Measurements from ENCODE around the gene PSORS1C1. TPM values are rescaled to one million over a fixed set of nuclear protein-coding genes. Genes with fewer than 3 reads are reported as not detected.
"Not testable (repeated sequence)": the region's sequence is repeated elsewhere in the genome, so short reads cannot be mapped to it uniquely, and the experiment has no call there.

PSORS1C1 gene
- total and polyA plus RNA-seq, 4 donors, result 1.6 to 6.8 (median 3.6) TPM

DNA sequence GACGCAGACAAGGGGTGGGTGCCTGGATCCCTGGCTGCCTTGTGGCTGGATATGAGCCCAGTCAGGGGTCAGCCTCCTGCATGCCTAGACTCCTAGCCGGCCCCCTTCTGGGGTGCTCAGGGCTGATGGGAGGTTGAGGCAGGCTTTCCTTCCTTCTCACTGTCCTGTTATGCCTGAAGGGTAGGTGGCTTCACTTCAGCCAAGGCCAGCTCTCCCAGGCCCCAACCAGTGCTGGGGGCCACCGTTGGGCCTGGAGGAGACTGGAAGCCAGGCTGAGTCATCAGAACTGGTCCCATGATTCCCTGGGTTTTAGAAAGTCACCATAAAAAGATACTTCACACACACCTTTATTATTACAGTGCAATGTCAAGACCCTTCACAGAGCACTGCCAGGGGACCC is 58.8 kb downstream of the PSORS1C1 start:
- ATAC-seq (ENCODE audit: low FRiP score) (no peak), DNase-seq (peak in 1 of 2 donors; percentile 53)
- H3K27ac ChIP-seq (ENCODE audit: low read depth in 1 of 2, low read length in 2 of 2), result no peak overlapping the region
- no peaks in the 10 kb centered on the region for H3K27me3 ChIP-seq (ENCODE audit: control insufficient read depth in 1 of 2, insufficient read depth in 2 of 2, low read length in 1 of 2)
- no peak overlapping the region for H3K4me3 ChIP-seq (ENCODE audit: low read length in 2 of 2)
- H3K36me3 ChIP-seq (ENCODE audit: control insufficient read depth in 1 of 2, insufficient read depth in 2 of 2, low read length in 1 of 2), result no peaks in the 10 kb centered on the region
- no peaks in the 10 kb centered on the region for H3K9me3 ChIP-seq (ENCODE audit: control insufficient read depth, low read length)
- H3K4me1 ChIP-seq (ENCODE audit: control insufficient read depth in 1 of 2, insufficient read depth in 2 of 2, low read length in 2 of 2), result no peaks in the 10 kb centered on the region
- intact Hi-C loops (cut with DNase I), result no loop called here
- WGBS, 2 donors, result 45 to 47% methylated on average over 3 of the region's 3 CpGs

DNA sequence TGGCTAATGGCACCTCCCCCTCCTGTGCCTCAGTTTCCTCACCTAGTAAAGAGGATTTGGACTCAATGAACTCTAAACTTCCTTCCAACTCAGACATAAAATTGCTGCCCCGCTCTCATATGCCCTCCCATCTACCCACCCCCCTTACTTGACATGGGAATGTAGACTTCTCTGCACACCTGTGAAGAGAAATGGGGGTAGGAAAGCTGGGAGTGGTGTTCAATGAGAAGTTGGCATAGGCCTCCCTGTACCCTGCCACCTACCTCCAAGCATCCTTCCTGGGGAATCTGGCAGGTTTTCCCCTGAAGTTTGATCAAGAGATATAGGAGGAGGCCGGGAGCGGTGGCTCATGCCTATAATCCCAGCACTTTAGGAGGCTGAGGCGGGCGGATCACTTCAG is 59.8 kb downstream of the PSORS1C1 start:
- ATAC-seq (ENCODE audit: low FRiP score), result no peak
- no peak overlapping the region for H3K4me3 ChIP-seq (ENCODE audit: low read length in 2 of 2)
- 88 to 93% methylated on average over 5 of the region's 5 CpGs for WGBS, 2 donors
- intact Hi-C loops (cut with DNase I), result no loop called here
- H3K27me3 ChIP-seq (ENCODE audit: control insufficient read depth in 1 of 2, insufficient read depth in 2 of 2, low read length in 1 of 2), result no peaks in the 10 kb centered on the region
- H3K9me3 ChIP-seq (ENCODE audit: control insufficient read depth, low read length), result no peaks in the 10 kb centered on the region
- DNase-seq, result peak in 1 of 2 donors; percentile 15
- H3K27ac ChIP-seq (ENCODE audit: low read depth in 1 of 2, low read length in 2 of 2), result no peak overlapping the region
- no peaks in the 10 kb centered on the region for H3K4me1 ChIP-seq (ENCODE audit: control insufficient read depth in 1 of 2, insufficient read depth in 2 of 2, low read length in 2 of 2)
- H3K36me3 ChIP-seq (ENCODE audit: control insufficient read depth in 1 of 2, insufficient read depth in 2 of 2, low read length in 1 of 2), result no peaks in the 10 kb centered on the region

DNA sequence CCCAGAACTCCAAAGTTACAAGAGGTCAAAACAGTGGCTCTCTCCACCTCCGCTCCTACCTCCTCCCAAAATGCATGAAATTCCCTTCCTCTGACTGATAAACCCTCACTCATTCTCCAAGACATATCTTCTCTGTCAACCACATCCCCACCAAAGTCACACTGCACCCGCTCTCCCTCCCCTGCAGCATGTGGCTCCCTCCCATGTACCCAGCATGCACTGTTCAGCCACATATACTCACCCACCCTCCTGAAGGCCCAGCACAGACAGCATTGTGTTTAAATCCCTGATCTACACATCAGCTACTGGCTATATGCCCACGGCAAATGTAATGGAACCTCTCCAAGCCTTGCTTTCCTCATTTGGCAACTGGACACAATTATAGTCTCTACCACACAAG is 61.4 kb downstream of the PSORS1C1 start:
- no peaks in the 10 kb centered on the region for H3K9me3 ChIP-seq (ENCODE audit: control insufficient read depth, low read length)
- intact Hi-C loops (cut with DNase I), result no loop called here
- no peak overlapping the region for H3K27ac ChIP-seq (ENCODE audit: low read depth in 1 of 2, low read length in 2 of 2)
- WGBS, 2 donors, result 71 to 75% methylated on average over 3 of the region's 3 CpGs
- H3K27me3 ChIP-seq (ENCODE audit: control insufficient read depth in 1 of 2, insufficient read depth in 2 of 2, low read length in 1 of 2), result no peaks in the 10 kb centered on the region
- ATAC-seq (ENCODE audit: low FRiP score) (no peak), DNase-seq (peak in 1 of 2 donors; percentile 61)
- no peak overlapping the region for H3K4me3 ChIP-seq (ENCODE audit: low read length in 2 of 2)
- H3K36me3 ChIP-seq (ENCODE audit: control insufficient read depth in 1 of 2, insufficient read depth in 2 of 2, low read length in 1 of 2), result no peaks in the 10 kb centered on the region
- H3K4me1 ChIP-seq (ENCODE audit: control insufficient read depth in 1 of 2, insufficient read depth in 2 of 2, low read length in 2 of 2), result no peaks in the 10 kb centered on the region

DNA sequence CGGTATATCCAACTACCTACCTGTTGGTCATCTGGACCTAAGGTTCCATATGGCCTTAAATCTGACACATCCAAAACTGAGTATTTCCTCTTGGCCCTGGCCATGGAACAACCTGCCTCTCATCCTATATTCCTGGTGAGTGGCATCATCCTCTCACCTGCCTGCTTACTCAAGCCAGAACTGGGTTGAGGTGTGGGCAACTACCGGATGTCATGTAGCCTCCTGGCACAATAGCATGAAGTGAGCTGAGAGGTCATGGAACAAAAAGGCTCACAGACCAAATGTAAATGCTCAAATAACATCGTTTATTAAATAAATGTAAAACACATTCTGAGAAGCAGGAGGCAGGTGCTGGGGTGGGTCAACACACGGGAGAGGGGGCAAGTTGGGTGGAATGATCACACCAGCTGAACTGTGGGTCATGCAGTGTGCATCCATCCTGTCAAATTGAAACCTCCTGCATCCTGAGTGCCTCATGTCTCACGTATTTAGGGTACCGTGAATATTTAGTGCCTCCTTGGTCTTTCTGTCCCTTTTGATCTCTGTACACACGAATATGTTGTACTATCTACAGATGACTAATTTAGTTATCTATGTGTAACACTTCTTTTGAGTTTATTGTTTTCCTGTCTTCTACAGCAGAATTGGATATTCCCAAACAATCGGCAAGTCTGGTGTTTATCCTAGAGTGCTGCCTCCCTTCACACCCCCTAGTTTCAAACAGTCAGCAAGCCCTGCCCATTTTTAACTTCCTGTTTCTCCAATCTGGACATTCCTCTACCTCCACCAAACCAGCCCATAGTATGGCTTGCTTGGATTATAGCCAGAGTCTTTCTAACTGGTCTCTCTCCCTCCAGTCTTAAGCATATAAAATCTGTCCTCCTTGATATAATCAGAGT is 63.8 kb downstream of the PSORS1C1 start:
- 63 to 74% methylated on average over 8 of the region's 8 CpGs for WGBS, 2 donors
- Histone ChIP-seq H3K27ac (ENCODE audit: low read depth in 1 of 2, low read length in 2 of 2) (no peak overlapping the region), H3K27me3 (ENCODE audit: control insufficient read depth in 1 of 2, insufficient read depth in 2 of 2, low read length in 1 of 2) (no peaks in the 10 kb centered on the region), H3K9me3 (ENCODE audit: control insufficient read depth, low read length) (no peaks in the 10 kb centered on the region), H3K36me3 (ENCODE audit: control insufficient read depth in 1 of 2, insufficient read depth in 2 of 2, low read length in 1 of 2) (no peaks in the 10 kb centered on the region), H3K4me1 (ENCODE audit: control insufficient read depth in 1 of 2, insufficient read depth in 2 of 2, low read length in 2 of 2) (no peaks in the 10 kb centered on the region), H3K4me3 (ENCODE audit: low read length in 2 of 2) (no peak overlapping the region)
- ATAC-seq (ENCODE audit: low FRiP score) (no peak), DNase-seq (peak in 1 of 2 donors; percentile 5)
- intact Hi-C loops (cut with DNase I), result no loop called here

DNA sequence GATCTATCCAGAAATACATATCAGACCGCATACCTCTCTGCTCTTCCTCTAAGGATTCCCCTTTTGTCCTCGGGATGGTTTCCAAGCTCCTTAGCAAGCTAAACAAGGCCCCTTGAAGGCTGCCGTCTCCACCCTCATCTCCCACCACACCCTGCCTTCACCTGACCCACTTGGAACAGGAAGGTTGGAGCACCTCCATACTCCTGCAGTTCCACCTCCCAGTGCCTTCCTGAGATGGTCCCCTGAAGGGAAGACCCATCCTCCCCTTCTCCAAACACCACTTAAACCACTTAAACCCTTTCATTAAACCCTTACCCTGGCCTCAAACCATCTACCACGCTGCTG is 64.4 kb downstream of the PSORS1C1 start:
- H3K4me3 ChIP-seq (ENCODE audit: low read length in 2 of 2), result no peak overlapping the region
- no peaks in the 10 kb centered on the region for H3K4me1 ChIP-seq (ENCODE audit: control insufficient read depth in 1 of 2, insufficient read depth in 2 of 2, low read length in 2 of 2)
- intact Hi-C loops (cut with DNase I), result no loop called here
- H3K27me3 ChIP-seq (ENCODE audit: control insufficient read depth in 1 of 2, insufficient read depth in 2 of 2, low read length in 1 of 2), result no peaks in the 10 kb centered on the region
- no peaks in the 10 kb centered on the region for H3K9me3 ChIP-seq (ENCODE audit: control insufficient read depth, low read length)
- WGBS, 2 donors, result 71 to 81% methylated on average over 4 of the region's 4 CpGs
- DNase-seq (peak in 1 of 2 donors; percentile 34), ATAC-seq (ENCODE audit: low FRiP score) (no peak)
- no peak overlapping the region for H3K27ac ChIP-seq (ENCODE audit: low read depth in 1 of 2, low read length in 2 of 2)
- H3K36me3 ChIP-seq (ENCODE audit: control insufficient read depth in 1 of 2, insufficient read depth in 2 of 2, low read length in 1 of 2), result no peaks in the 10 kb centered on the region

DNA sequence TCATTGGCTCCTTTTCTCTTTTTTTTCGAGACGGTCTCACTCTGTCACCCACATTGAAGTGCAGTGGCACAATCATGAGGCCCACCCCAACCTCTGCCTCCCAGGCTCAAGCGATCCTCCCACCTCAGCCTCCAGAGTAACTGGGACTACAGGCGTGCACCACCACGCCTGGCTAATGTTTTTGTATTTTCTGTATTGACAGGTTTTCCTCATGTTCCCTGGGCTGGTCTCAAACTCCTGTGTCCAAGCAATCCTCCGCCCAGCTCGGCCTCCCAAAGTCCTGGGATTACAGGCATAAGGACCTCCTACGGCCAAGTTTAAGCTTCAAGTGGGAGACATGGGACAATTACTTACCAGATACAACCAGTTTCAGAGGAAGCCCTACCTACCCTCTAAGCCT is 65.3 kb downstream of the PSORS1C1 start:
- H3K36me3 ChIP-seq (ENCODE audit: control insufficient read depth in 1 of 2, insufficient read depth in 2 of 2, low read length in 1 of 2), result no peaks in the 10 kb centered on the region
- H3K9me3 ChIP-seq (ENCODE audit: control insufficient read depth, low read length), result no peaks in the 10 kb centered on the region
- intact Hi-C loops (cut with DNase I), result no loop called here
- DNase-seq (peak in 1 of 2 donors; percentile 61), ATAC-seq (ENCODE audit: low FRiP score) (no peak)
- no peaks in the 10 kb centered on the region for H3K4me1 ChIP-seq (ENCODE audit: control insufficient read depth in 1 of 2, insufficient read depth in 2 of 2, low read length in 2 of 2)
- no peak overlapping the region for H3K4me3 ChIP-seq (ENCODE audit: low read length in 2 of 2)
- WGBS, 2 donors, result 96 to 97% methylated on average over 8 of the region's 8 CpGs
- H3K27me3 ChIP-seq (ENCODE audit: control insufficient read depth in 1 of 2, insufficient read depth in 2 of 2, low read length in 1 of 2), result no peaks in the 10 kb centered on the region
- no peak overlapping the region for H3K27ac ChIP-seq (ENCODE audit: low read depth in 1 of 2, low read length in 2 of 2)

DNA sequence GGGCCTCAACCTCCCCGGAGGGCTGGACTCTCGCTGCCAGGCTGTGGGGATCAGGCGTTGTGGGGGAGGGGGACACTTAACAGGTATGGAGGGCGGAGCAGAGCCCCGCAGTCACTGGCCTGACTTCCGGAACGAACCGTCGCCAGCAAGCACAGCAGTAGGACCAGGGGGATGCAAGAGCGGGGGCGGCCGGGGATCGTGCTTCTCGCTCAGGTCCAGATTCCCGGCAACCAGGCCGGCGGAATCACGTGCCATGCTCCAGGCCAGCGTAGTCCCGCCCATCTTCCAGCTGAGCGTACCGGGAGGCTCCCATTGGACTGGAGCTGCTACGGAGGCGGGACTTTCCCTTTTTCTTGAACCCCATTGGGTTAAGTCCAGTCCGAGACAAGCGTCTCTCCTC is 65.9 kb downstream of the PSORS1C1 start:
- Histone ChIP-seq H3K4me1 (ENCODE audit: control insufficient read depth in 1 of 2, insufficient read depth in 2 of 2, low read length in 2 of 2) (no peaks in the 10 kb centered on the region), H3K36me3 (ENCODE audit: control insufficient read depth in 1 of 2, insufficient read depth in 2 of 2, low read length in 1 of 2) (no peaks in the 10 kb centered on the region), H3K27me3 (ENCODE audit: control insufficient read depth in 1 of 2, insufficient read depth in 2 of 2, low read length in 1 of 2) (no peaks in the 10 kb centered on the region), H3K9me3 (ENCODE audit: control insufficient read depth, low read length) (no peaks in the 10 kb centered on the region), H3K4me3 (ENCODE audit: low read length in 2 of 2) (no peak overlapping the region), H3K27ac (ENCODE audit: low read depth in 1 of 2, low read length in 2 of 2) (no peak overlapping the region)
- DNase-seq (peak; percentile 74 to 86), ATAC-seq (ENCODE audit: low FRiP score) (peak; percentile 76)
- 65 to 66% methylated on average over 26 of the region's 26 CpGs for WGBS, 2 donors
- intact Hi-C loops (cut with DNase I), result no loop called here

DNA sequence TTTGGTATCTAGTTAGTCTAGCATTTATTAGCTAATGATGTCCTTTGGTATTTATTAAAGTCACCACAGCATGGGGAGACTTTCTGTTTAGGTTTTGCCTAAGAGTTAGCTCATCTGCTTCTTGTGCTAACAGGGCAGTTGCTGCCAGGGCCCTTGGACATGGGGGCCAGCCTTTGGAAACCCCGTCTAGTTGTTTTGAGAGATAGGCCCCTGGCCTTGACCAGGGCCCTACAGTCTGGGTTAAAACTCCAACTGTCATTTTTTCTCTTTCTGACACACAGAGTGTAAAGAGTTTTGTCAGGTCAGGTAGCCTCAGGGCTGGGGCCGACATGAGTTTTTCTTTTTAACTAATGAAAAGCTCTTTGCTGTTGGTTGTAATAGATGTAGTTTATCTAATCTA is 68.7 kb downstream of the PSORS1C1 start:
- 90 to 93% methylated on average over 2 of the region's 2 CpGs for WGBS, 2 donors
- ATAC-seq (ENCODE audit: low FRiP score); intact Hi-C loops (cut with DNase I): not testable (repeated sequence)

DNA sequence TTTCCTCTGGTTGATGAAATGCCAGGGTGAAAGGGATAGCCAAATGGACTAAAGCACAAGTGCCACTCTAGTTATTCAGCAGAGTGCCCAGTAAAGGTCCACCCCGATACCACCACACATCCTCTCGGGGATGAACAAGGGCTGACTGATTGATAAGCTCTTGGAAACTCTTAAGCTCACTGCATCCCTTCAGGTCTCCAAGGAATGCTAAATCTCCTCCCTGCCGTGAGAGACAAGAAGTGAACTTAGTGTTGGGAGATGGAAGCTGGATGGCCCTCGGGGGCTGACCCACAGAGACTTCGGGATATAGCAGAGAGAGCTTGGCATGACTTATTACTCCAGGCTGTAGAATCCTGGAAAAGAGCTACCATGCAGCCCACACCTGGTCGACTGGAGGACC is 69.3 kb downstream of the PSORS1C1 start:
- ATAC-seq (ENCODE audit: low FRiP score); H3K36me3 ChIP-seq (ENCODE audit: control insufficient read depth in 1 of 2, insufficient read depth in 2 of 2, low read length in 1 of 2); intact Hi-C loops (cut with DNase I); H3K9me3 ChIP-seq (ENCODE audit: control insufficient read depth, low read length); H3K27ac ChIP-seq (ENCODE audit: low read depth in 1 of 2, low read length in 2 of 2); H3K4me3 ChIP-seq (ENCODE audit: low read length in 2 of 2); H3K27me3 ChIP-seq (ENCODE audit: control insufficient read depth in 1 of 2, insufficient read depth in 2 of 2, low read length in 1 of 2); H3K4me1 ChIP-seq (ENCODE audit: control insufficient read depth in 1 of 2, insufficient read depth in 2 of 2, low read length in 2 of 2): not testable (repeated sequence)
- peak in 1 of 2 donors; percentile 19 for DNase-seq
- WGBS, 2 donors, result 82 to 84% methylated on average over 6 of the region's 6 CpGs

More for the DNA sequence above, 68.7 kb downstream of the PSORS1C1 start:
- not testable (repeated sequence) for H3K4me3 ChIP-seq (ENCODE audit: low read length in 2 of 2); H3K27ac ChIP-seq (ENCODE audit: low read depth in 1 of 2, low read length in 2 of 2); H3K27me3 ChIP-seq (ENCODE audit: control insufficient read depth in 1 of 2, insufficient read depth in 2 of 2, low read length in 1 of 2); H3K4me1 ChIP-seq (ENCODE audit: control insufficient read depth in 1 of 2, insufficient read depth in 2 of 2, low read length in 2 of 2); H3K9me3 ChIP-seq (ENCODE audit: control insufficient read depth, low read length); H3K36me3 ChIP-seq (ENCODE audit: control insufficient read depth in 1 of 2, insufficient read depth in 2 of 2, low read length in 1 of 2)
- peak in 1 of 2 donors; percentile 2 for DNase-seq
